Measurements from ENCODE around the gene CCDC186.

DNA sequence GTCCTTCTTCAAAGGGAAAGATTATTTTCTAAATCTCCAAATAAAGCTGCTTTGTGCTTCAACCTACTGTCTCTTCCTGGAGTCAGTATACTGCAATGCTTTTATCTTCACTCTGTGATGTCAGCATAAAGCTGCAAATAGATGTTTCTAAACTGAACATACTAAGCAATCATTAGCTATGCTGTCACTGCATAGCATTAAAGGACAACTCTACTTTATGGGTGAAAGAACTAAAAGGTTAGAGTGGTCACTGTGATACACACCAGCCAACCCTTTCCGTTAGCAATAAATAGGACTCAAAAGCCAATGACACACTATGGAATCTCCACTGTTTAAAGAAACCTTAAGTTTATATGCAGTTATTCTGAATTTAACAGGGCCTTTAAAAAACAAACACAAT, 1.8 kb downstream of the CCDC186 start:
- TF ChIP-seq, protein P1, sequence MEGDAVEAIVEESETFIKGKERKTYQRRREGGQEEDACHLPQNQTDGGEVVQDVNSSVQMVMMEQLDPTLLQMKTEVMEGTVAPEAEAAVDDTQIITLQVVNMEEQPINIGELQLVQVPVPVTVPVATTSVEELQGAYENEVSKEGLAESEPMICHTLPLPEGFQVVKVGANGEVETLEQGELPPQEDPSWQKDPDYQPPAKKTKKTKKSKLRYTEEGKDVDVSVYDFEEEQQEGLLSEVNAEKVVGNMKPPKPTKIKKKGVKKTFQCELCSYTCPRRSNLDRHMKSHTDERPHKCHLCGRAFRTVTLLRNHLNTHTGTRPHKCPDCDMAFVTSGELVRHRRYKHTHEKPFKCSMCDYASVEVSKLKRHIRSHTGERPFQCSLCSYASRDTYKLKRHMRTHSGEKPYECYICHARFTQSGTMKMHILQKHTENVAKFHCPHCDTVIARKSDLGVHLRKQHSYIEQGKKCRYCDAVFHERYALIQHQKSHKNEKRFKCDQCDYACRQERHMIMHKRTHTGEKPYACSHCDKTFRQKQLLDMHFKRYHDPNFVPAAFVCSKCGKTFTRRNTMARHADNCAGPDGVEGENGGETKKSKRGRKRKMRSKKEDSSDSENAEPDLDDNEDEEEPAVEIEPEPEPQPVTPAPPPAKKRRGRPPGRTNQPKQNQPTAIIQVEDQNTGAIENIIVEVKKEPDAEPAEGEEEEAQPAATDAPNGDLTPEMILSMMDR (IDR thresholded peaks at IDR 0.05): no peak
- no peak for TF ChIP-seq ZSCAN20 (CRISPR knock-in tag; IDR thresholded peaks at IDR 0.05)
